ENCODE data around the gene RBM26.

DNA sequence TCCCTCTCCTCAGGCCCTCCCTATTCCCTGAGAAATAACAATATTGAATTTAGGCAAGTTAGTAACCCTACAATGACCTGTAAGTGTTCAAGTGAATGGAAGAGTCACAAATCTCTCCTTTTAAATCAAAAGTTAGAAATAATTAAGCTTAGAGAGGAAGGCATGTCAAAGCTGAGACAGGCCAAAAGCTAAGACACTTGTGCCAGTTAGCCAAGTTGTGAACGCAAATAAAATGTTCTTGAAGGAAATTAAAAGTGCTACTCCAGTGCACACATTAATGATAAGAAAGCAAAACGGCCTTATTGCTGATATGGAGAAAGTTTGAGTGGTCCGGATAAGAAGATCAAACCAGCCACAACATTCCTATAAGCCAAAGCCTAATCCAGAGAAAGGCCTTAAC lies 120.9 kb downstream of the RBM26 start:
- TF ChIP-seq, protein P1, sequence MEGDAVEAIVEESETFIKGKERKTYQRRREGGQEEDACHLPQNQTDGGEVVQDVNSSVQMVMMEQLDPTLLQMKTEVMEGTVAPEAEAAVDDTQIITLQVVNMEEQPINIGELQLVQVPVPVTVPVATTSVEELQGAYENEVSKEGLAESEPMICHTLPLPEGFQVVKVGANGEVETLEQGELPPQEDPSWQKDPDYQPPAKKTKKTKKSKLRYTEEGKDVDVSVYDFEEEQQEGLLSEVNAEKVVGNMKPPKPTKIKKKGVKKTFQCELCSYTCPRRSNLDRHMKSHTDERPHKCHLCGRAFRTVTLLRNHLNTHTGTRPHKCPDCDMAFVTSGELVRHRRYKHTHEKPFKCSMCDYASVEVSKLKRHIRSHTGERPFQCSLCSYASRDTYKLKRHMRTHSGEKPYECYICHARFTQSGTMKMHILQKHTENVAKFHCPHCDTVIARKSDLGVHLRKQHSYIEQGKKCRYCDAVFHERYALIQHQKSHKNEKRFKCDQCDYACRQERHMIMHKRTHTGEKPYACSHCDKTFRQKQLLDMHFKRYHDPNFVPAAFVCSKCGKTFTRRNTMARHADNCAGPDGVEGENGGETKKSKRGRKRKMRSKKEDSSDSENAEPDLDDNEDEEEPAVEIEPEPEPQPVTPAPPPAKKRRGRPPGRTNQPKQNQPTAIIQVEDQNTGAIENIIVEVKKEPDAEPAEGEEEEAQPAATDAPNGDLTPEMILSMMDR (IDR thresholded peaks at IDR 0.05) = no peak
- TF ChIP-seq POLR2A (IDR thresholded peaks at IDR 0.05; ENCODE audit: low read depth) (no peak), EP300 (IDR thresholded peaks at IDR 0.05) (no peak), POLR2AphosphoS5 (IDR thresholded peaks at IDR 0.05) (no peak)
